Trophoblast cell (in vitro differentiated cells and primary cell): ENCODE data around the gene CFAP46.

Experiments used
- DNase-seq, 2 donors: peaks; one replicate each; pipeline ENCODE4 v3.0.0-alpha.2; 2016
- H2AFZ ChIP-seq: 2 replicates; pipeline ENCODE4 v1.6.1; 2013; ENCODE audit warnings: low read length, moderate library complexity, mild to moderate bottlenecking; ENCODE audit not compliant: insufficient read depth, poor library complexity
- H2AK5ac ChIP-seq: 2 replicates; pipeline ENCODE4 v1.6.1; 2013; ENCODE audit warnings: mild to moderate bottlenecking, low read length
- H2BK120ac ChIP-seq: 2 replicates; pipeline ENCODE4 v1.6.1; 2013; ENCODE audit warnings: low read length, mild to moderate bottlenecking, moderate library complexity; ENCODE audit not compliant: insufficient read depth, poor library complexity
- H2BK12ac ChIP-seq: 2 replicates; pipeline ENCODE4 v1.6.1; 2013; ENCODE audit warnings: mild to moderate bottlenecking, low read length, moderate library complexity
- H2BK5ac ChIP-seq: 2 replicates; pipeline ENCODE4 v1.6.1; 2013; ENCODE audit warnings: low read length, low read depth, moderate library complexity, mild to moderate bottlenecking; ENCODE audit not compliant: poor library complexity
- H3K14ac ChIP-seq: 2 replicates; pipeline ENCODE4 v1.6.1; 2013; ENCODE audit warnings: mild to moderate bottlenecking, low read length
- H3K18ac ChIP-seq: 2 replicates; pipeline ENCODE4 v1.6.1; 2013; ENCODE audit warnings: mild to moderate bottlenecking, low read length
- H3K23ac ChIP-seq: 2 replicates; pipeline ENCODE4 v1.6.1; 2013; ENCODE audit warnings: low read length
- H3K27ac ChIP-seq: 2 replicates; pipeline ENCODE4 v1.5.1; 2013; ENCODE audit warnings: low read depth, mild to moderate bottlenecking, inconsistent platforms, low read length, moderate library complexity
- H3K27me3 ChIP-seq: 2 replicates; pipeline ENCODE4 v1.6.1; 2013; ENCODE audit warnings: inconsistent platforms, mild to moderate bottlenecking, low read length, moderate library complexity; ENCODE audit not compliant: insufficient read depth
- H3K36me3 ChIP-seq, 2 experiments: 1 replicate in 1 of 2; 2 replicates in 1 of 2; pipeline ENCODE4 v1.6.1; 2013; ENCODE audit warnings: low read length in 2 of 2, mild to moderate bottlenecking in 2 of 2, moderate library complexity in 1 of 2; ENCODE audit not compliant: insufficient read depth in 2 of 2, control insufficient read depth in 1 of 2
- H3K4ac ChIP-seq: 2 replicates; pipeline ENCODE4 v1.6.1; 2013; ENCODE audit warnings: low read depth, mild to moderate bottlenecking, low read length, moderate library complexity
- H3K4me1 ChIP-seq, 2 experiments: 1 replicate in 1 of 2; 2 replicates in 1 of 2; pipeline ENCODE4 v1.6.1; 2013; ENCODE audit warnings: low read length in 2 of 2, mild to moderate bottlenecking in 2 of 2, moderate library complexity in 1 of 2; ENCODE audit not compliant: insufficient read depth in 2 of 2, control insufficient read depth in 1 of 2
- H3K4me2 ChIP-seq: 2 replicates; pipeline ENCODE4 v1.6.1; 2013; ENCODE audit warnings: inconsistent platforms, mild to moderate bottlenecking, low read length, moderate library complexity
- H3K4me3 ChIP-seq: 2 replicates; pipeline ENCODE4 v1.5.1; 2013; ENCODE audit warnings: mild to moderate bottlenecking, low read depth, low read length, inconsistent platforms
- H3K79me1 ChIP-seq: one replicate; pipeline ENCODE4 v1.6.1; 2013; ENCODE audit warnings: low read length
- H3K79me2 ChIP-seq: 2 replicates; pipeline ENCODE4 v1.6.1; 2013; ENCODE audit warnings: low read length, mild to moderate bottlenecking; ENCODE audit not compliant: control insufficient read depth, insufficient read depth, poor library complexity
- H3K9ac ChIP-seq: 2 replicates; pipeline ENCODE4 v1.6.1; 2013; ENCODE audit warnings: mild to moderate bottlenecking, low read length
- H3K9me3 ChIP-seq: 2 replicates; pipeline ENCODE4 v1.6.1; 2013; ENCODE audit warnings: low read depth, mild to moderate bottlenecking, control low read depth, inconsistent platforms, low read length; ENCODE audit not compliant: insufficient read depth
- H4K12ac ChIP-seq: 2 replicates; pipeline ENCODE4 v1.6.1; 2013; ENCODE audit warnings: low read depth, mild to moderate bottlenecking, low read length, moderate library complexity
- H4K8ac ChIP-seq: 2 replicates; pipeline ENCODE4 v1.6.1; 2013; ENCODE audit warnings: low read depth, mild to moderate bottlenecking, low read length, moderate library complexity
- H4K91ac ChIP-seq: one replicate; pipeline ENCODE4 v1.6.1; 2013; ENCODE audit warnings: low read depth, mild to moderate bottlenecking, low read length, moderate library complexity
- WGBS: extraction: QIAGEN DNeasy Blood & Tissue Kit; methylation state at CpG from one replicate; pipeline ENCODE4 v1.1.7; 2013; ENCODE audit warnings: missing lambda C conversion rate; ENCODE audit not compliant: insufficient read length, insufficient coverage; ENCODE audit errors: extremely low coverage; 5-methylcytosine and 5-hydroxymethylcytosine counted together

Gene CFAP46

GRCh38 chr10:132926777-132927650, 15.4 kb downstream of the CFAP46 start:
- Histone ChIP-seq H3K14ac (no peak overlapping the region), H3K4ac (no peak overlapping the region), H4K12ac (no peak overlapping the region), H2AK5ac (no peak overlapping the region), H2AFZ (no peak overlapping the region), H2BK12ac (no peak overlapping the region), H3K9me3 (peaks cover 2% of the 10 kb centered on the region), H3K23ac (no peak overlapping the region), H4K8ac (no peak overlapping the region), H3K79me2 (no peaks in the 10 kb centered on the region), H3K27ac (no peak overlapping the region), H3K18ac (no peak overlapping the region), H2BK5ac (no peak overlapping the region), H3K79me1 (no peaks in the 10 kb centered on the region), H2BK120ac (no peak overlapping the region), H3K36me3 (no peaks in the 10 kb centered on the region), H3K9ac (no peak overlapping the region), H4K91ac (no peak overlapping the region), H3K4me3 (no peak overlapping the region), H3K27me3 (no peaks in the 10 kb centered on the region), H3K4me1 (no peaks in the 10 kb centered on the region), H3K4me2 (no peak overlapping the region)
- DNase-seq: no peak
- no CpG with 5 or more reads among the region's 52 CpGs for WGBS

- Histone ChIP-seq H3K9ac (no peak overlapping the region), H3K14ac (no peak overlapping the region), H3K27ac (no peak overlapping the region), H2AFZ (no peak overlapping the region), H4K12ac (no peak overlapping the region), H3K4me3 (no peak overlapping the region), H2BK120ac (no peak overlapping the region), H2BK5ac (no peak overlapping the region), H3K36me3 (no peaks in the 10 kb centered on the region), H3K79me2 (no peaks in the 10 kb centered on the region), H4K91ac (no peak overlapping the region), H2AK5ac (no peak overlapping the region), H3K18ac (no peak overlapping the region), H4K8ac (no peak overlapping the region), H3K79me1 (no peaks in the 10 kb centered on the region), H3K23ac (no peak overlapping the region), H3K27me3 (no peaks in the 10 kb centered on the region), H3K9me3 (peaks cover 2% of the 10 kb centered on the region), H3K4me2 (no peak overlapping the region), H2BK12ac (no peak overlapping the region), H3K4me1 (no peaks in the 10 kb centered on the region), H3K4ac (no peak overlapping the region)
- no peak for DNase-seq
- WGBS: no CpG with 5 or more reads among the region's 21 CpGs
Measured at GRCh38 chr10:132926070-132926469, 16.3 kb downstream of the CFAP46 start.

GRCh38 chr10:132925614-132926013, 16.8 kb downstream of the CFAP46 start:
- Histone ChIP-seq H3K27me3 (no peaks in the 10 kb centered on the region), H3K4ac (no peak overlapping the region), H2BK120ac (no peak overlapping the region), H3K23ac (no peak overlapping the region), H2AK5ac (no peak overlapping the region), H3K4me2 (no peak overlapping the region), H3K4me1 (no peaks in the 10 kb centered on the region), H3K18ac (no peak overlapping the region), H3K79me1 (no peaks in the 10 kb centered on the region), H3K9ac (no peak overlapping the region), H2AFZ (no peak overlapping the region), H3K36me3 (no peaks in the 10 kb centered on the region), H4K8ac (no peak overlapping the region), H3K79me2 (no peaks in the 10 kb centered on the region), H2BK12ac (no peak overlapping the region), H4K91ac (no peak overlapping the region), H3K14ac (no peak overlapping the region), H3K27ac (no peak overlapping the region), H4K12ac (no peak overlapping the region), H3K9me3 (peaks cover 2% of the 10 kb centered on the region), H3K4me3 (peak overlapping the region; percentile 14), H2BK5ac (no peak overlapping the region)
- WGBS: no CpG with 5 or more reads among the region's 22 CpGs
- no peak for DNase-seq

GRCh38 chr10:132925071-132925561, 17.3 kb downstream of the CFAP46 start:
- no peak overlapping the region for H3K18ac ChIP-seq

More at GRCh38 chr10:132925071-132925561, 17.3 kb downstream of the CFAP46 start:
- H3K4me2 ChIP-seq: no peak overlapping the region
- H2AFZ ChIP-seq: no peak overlapping the region
- no peak overlapping the region for H2BK5ac ChIP-seq
- WGBS: no CpG with 5 or more reads among the region's 24 CpGs
- no peaks in the 10 kb centered on the region for H3K4me1 ChIP-seq
- H3K23ac ChIP-seq: no peak overlapping the region
- H3K27ac ChIP-seq: no peak overlapping the region
- no peak overlapping the region for H4K91ac ChIP-seq
- no peaks in the 10 kb centered on the region for H3K27me3 ChIP-seq
- no peaks in the 10 kb centered on the region for H3K79me1 ChIP-seq
- H3K4ac ChIP-seq: no peak overlapping the region
- no peaks in the 10 kb centered on the region for H3K36me3 ChIP-seq
- DNase-seq: no peak
- H3K4me3 ChIP-seq: no peak overlapping the region
- no peak overlapping the region for H3K14ac ChIP-seq
- no peak overlapping the region for H4K8ac ChIP-seq
- H3K79me2 ChIP-seq: no peaks in the 10 kb centered on the region
- no peak overlapping the region for H4K12ac ChIP-seq
- H2BK120ac ChIP-seq: no peak overlapping the region
- H2AK5ac ChIP-seq: no peak overlapping the region
- H2BK12ac ChIP-seq: no peak overlapping the region
- no peak overlapping the region for H3K9ac ChIP-seq
- H3K9me3 ChIP-seq: peaks cover 2% of the 10 kb centered on the region
